Inflammatory macrophage treated with lipopolysaccharide for 4 hours (primary cell): Measurements from ENCODE around the gene AP1G2.

Experiments
- DNase-seq: peaks from one replicate; pipeline ENCODE4 v3.0.0-alpha.2; 2020

AP1G2 gene

DNA sequence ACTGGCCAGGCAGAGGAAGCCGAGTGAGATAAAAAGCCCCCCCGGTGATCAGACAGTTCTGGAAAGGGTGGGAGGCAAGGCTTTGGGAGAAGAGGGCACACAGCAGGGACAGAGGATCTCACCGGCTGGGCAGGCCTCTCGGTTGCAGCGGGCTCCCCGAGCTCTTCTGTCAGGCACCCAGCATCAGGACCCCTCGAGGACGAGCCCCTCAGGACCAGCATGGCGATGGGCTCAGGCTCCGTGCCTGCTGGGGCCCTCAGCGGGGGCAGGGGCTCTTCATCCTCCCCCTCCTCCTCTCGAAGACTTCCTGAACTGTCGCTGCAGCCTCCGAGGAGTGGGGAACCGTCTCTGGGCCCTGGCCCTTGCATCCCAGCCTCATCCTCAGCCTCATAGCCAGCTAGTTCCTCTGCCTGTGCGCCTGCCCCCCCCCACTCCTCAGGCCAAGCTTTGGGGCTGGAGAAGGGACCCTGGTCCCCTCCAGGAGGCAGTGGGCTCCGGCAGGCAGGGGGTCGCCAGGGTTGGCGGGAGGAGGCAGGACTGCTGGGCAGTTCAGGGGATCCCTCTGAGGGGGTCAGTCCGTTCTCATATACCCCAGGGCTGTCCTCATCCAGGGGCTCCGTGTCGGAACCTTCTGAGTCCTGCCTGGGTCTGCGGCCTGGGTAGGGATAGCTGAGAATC is 3.4 kb upstream of the AP1G2 start:
- no peak for DNase-seq

DNA sequence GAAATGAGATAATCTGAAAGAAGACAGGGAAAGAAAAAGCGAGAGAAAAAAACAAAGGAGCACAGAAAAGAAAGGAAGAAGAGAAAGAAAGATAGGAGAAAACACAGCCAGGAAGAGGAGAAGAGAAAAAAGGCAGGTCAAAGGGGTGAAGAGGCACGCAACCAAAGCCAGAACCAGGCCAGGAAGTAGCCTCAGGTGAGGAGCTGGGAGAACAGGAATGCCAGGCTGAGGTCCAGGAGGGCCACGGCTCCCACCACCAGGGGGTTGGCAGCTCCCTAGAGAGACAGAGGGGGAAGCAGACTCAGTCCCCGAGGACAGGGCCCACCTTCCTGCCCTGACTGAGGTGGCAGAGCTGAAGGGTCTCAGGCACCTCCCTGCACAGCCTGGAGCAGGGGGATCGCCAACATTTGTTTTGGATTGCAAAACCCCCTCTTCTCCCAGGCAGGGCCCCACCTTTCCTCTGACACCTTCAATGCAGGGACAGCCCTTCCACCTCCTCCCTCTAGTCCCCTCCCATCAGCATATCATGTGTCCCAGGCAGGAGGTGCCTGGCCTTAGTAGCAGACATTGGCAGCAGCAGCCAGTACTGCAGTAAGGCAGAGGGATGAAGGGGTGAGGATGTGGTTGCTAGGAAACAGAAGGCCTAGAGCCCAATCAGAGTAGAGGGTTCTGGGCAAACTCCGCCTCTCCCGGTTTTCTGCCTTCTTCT is 2.0 kb upstream of the AP1G2 start:
- DNase-seq: no peak

DNA sequence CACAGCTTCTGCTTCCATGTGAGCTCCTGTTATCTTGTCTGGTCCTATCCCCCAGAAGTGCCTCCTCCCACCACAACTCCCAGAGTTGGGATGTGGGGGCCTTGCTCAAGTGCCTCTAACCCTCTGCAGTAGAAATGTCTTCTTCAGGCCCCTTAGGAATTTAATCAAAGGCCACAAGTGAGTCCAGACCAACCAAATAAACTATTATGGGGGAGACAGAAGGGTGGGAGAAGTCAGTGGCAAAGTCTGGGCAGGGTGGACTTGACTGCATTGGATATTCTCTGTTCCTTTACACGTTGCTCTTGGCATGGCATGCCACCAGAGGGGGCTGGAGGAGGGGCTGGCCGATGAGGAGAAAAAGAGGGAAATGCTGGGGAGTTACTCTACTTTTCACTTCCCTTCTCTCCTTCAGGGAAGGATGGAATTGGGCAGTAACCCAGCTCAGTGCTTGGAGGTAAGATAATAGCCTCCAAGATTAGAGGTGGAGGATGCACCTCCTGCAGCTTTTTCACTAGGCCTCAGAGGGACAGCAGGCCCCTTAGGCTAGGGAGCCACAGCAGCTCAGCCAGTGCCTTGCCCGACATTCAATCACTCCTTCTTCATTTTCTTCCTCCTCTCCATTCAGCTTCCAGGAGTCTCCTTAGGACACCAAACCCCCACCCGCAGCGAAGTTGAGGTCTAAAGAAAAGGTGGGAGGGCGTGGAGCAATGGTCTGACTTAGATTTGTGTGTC is 1.2 kb upstream of the AP1G2 start:
- peak; percentile 68 for DNase-seq

DNA sequence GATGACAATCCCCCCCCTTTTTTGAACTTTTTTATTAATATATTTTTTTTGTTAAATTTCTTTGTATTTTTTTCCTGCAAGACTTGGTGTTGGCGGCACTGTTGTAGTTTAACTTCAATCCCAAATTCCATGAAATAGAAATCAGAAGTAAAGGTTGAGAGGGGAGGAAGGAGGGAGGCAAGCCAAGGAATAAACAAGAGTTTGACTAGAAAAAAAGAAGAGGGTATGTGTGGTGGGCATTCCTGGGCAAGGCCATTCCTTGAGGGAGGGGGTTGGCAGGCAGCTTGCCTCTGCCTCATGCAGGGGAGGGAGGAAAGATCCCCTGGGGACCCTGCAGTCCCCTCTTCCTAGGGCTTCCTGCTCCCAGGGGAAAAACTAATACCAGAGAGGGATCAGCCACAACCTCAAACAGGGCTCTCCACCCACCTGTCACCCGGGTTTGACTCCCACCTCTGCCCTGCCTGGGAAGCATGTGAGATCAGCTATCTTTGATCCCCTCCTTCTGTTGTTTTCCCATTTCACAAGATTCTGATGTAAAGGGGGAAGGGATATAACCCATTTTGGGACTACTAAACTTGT is 519 bp upstream of the AP1G2 start:
- no peak for DNase-seq

- DNase-seq: peak; percentile 24
Observed at GRCh38 chr14:23566778-23567185, 809 bp downstream of the AP1G2 start.

- no peak for DNase-seq
Observed at GRCh38 chr14:23566112-23566777, 1.3 kb downstream of the AP1G2 start.

GRCh38 chr14:23565626-23566025 is 2.0 kb downstream of the AP1G2 start:
- no peak for DNase-seq

DNA sequence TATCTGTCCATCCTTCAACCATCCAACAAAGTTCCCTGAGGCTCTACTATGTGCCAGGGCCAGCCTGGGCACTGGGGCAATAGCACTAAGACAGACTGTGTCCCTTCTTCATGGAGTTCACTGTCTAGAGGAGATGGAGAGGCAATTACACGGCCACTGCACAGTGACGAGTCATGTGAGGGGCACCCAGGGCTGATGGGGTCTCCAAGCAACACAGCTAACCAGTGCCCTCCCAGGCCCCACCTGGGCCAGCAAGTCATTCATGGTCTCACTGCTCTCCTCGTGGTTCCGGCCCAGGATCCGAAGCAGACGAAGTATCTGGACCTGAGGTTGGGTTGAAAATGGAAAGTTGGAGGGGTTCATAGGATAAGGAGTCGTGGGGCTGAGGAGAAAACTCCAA is 2.7 kb downstream of the AP1G2 start:
- DNase-seq: no peak

- DNase-seq: no peak
Observed at GRCh38 chr14:23564181-23564812, 3.3 kb downstream of the AP1G2 start.

GRCh38 chr14:23563473-23564180 is 4.0 kb downstream of the AP1G2 start:
- DNase-seq: no peak

DNA sequence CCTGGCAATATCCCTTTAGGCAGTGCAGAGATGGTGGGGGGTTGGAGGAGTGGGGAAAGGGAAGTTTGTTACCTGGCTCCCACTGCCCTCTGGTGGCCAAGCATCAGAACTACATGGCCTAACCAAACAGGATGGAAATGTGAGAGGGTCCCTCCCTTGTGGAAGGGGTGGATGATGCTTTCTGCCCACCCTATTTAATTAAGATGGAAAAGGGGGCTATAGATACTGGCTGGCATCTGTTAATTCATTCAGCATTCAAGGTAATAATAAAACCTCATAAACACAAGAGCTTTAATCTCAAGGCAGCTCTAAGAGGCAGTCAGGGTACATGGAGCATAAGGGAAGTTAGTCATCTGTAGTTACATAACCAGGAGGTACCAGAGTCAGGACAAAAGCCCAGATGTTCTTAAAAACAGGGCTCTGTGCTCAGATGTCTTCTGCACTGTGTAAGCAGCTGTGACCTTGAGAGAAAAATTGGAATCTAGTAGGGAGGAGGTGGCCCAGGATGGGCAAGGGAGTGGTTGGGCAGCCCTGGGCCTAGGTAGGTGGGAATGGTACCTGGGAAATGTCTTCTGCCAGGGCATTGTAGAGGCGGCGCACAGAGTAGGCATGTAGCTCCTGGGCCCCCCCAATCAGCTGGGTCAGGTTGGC is 4.6 kb downstream of the AP1G2 start:
- peak; percentile 31 for DNase-seq

DNA sequence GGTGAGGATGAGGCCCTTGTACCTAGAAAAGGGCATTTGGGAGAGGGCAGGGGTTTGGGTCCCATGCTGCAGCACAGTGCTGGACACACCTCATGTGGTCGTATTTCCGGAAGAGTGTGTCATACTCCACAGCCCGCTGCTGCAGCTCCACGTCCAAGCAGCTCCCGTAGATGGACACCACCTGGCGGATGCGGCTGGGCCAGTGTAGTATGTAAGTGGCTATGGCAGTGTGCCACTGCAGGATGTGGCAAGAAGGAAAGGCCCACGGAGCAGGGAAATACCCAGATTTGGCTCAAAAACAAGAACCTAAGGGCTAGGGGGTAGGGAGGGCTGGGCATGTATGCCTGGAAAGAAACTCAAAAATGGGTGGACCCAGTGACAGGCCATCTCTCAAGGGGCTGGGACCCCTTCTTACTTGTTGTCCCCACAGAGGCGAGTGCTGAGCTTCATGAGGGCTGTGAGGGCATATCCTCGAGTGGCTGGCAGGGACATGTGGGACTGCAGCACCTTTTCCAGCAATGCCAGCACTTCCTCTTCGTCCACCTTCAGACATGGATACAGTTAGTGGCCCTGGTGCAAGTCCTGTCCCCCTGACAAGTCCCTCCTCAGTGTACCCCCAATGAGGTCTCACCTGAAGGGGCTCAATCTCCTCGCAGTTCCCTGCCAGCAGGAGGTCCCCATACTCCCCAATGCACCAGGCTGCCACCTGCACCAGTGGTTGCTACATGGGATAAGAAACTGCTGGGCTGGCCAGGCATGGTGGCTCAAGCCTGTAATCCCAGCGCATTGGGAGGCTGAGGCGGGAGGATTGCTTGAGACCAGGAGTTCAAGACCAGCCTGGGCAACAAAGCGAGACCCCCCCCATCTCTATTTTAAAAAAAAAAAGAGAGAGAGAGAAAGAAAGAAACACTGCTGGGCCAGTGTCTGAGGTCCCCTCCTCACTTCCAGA is 5.4 kb downstream of the AP1G2 start:
- no peak for DNase-seq

GRCh38 chr14:23561259-23561658 is 6.3 kb downstream of the AP1G2 start:
- DNase-seq: no peak

GRCh38 chr14:23559926-23560520 is 7.6 kb downstream of the AP1G2 start:
- no peak for DNase-seq

- DNase-seq: peak; percentile 57
Observed at GRCh38 chr14:23559010-23559925, 8.3 kb downstream of the AP1G2 start.

DNA sequence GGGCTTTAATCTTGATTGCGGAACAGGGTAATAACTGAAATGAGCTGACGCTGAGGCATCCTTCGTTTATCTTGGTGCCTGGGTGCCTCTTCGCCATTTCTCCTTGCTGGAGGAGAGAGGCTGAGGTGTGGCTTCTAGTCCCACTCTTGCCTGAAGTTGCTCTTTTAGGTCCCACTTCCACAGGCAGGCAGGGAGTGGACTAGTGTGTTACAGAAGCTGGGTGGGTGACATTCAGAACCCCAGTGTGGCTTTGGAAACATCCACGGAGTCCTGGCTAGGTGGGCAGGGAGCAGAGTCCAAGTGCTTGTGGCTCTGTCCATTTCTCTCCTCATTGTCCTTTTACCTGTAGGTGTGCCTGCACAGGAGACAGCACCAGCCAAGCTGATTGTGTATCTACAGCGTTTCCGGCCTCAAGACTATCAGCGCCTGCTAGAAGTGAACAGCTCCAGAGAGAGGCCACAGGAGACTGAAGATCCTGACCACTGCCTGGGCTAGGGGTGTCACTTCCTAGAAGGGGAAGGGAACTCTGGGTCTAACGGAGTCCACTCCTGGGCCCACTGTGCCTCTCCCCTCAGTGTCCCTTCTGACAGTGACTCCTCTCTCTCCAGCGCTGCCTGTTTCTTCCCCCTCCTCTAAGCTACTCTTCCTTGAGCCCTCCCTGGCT is 9.1 kb downstream of the AP1G2 start:
- no peak for DNase-seq

- DNase-seq: no peak
Observed at GRCh38 chr14:23557946-23558345, 9.6 kb downstream of the AP1G2 start.

DNA sequence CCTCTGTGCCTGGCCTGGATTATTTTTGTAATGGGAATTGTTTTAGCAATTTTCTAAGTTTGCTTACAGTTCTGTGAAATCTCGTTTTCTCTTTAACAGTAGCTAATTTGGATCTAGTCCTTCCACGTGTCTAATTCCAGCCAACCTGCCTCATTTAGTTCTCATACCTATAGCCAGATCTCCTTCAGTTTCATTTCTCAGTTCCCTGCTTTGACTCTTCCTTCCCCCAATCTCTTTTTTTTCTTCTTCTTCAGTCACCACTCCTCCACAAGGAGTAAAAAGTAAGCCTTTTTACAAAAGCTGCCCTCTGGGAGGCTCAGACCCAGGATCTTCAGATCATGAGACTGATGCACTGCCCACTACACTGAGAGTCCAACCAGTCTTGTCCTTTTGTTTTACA is 10.1 kb downstream of the AP1G2 start:
- peak; percentile 18 for DNase-seq
